B cell (primary cell): ENCODE measurements around the gene PALB2. TPM values are rescaled to one million over a fixed set of nuclear protein-coding genes. Genes with fewer than 3 reads are reported as not detected.
A peak's percentile ranks its signal among the peaks of the same experiment; 100 is the strongest.

Experiments used
- ATAC-seq: fragments of 200-7000 bp; cut with Tn5 transposase; one replicate; pipeline ENCODE4 v1.10.0; 2021; ENCODE audit warnings: low read depth, mild to moderate bottlenecking, moderate number of reproducible peaks, moderate library complexity
- CTCF ChIA-PET: fragments of 350-600 bp; sonication (Branson Sonifier 250); formaldehyde crosslinking; loops from one replicate; lab custom pipeline; 2021; ENCODE audit warnings: antibody characterized with exemption, inconsistent platforms; lab: Charles Lee
- POLR2A ChIA-PET: fragments of 350-600 bp; sonication (Branson Sonifier 250); formaldehyde crosslinking; loops from one replicate; lab custom pipeline; 2021; ENCODE audit warnings: antibody characterized with exemption; lab: Charles Lee
- DNase-seq: peaks from one replicate; pipeline ENCODE4 v3.0.0; 2013
- H2AFZ ChIP-seq: 2 replicates; pipeline ENCODE4 v1.6.1; 2012; ENCODE audit warnings: mild to moderate bottlenecking, low read depth, low read length; ENCODE audit not compliant: insufficient read depth, poor library complexity, severe bottlenecking
- H3K27ac ChIP-seq, 2 donors: 1 replicate in 1 of 2; 2 replicates in 1 of 2; pipeline ENCODE4 v1.5.1; 2012 to 2013; ENCODE audit warnings: low read length in 2 of 2, mild to moderate bottlenecking in 2 of 2, moderate library complexity in 1 of 2
- H3K27me3 ChIP-seq, 4 experiments: fragments of 200-600 bp in 1 of 4; sonication (generic) in 1 of 4; replicated peaks in 1 of 4; 1 replicate in 2 of 4; 2 replicates in 2 of 4; pipeline versions ENCODE4 v1.6.1 to v1.7.0; 2013 to 2016; ENCODE audit warnings: low read length in 3 of 4, mild to moderate bottlenecking in 2 of 4, mixed read lengths in 1 of 4, moderate library complexity in 1 of 4; ENCODE audit not compliant: insufficient read depth in 4 of 4, control insufficient read depth in 3 of 4; ENCODE audit errors: control extremely low read depth in 1 of 4
- H3K36me3 ChIP-seq, 2 experiments: replicated peaks in 1 of 2; 1 replicate in 1 of 2; 2 replicates in 1 of 2; pipeline versions ENCODE4 v1.6.1 to v1.7.1; 2013; ENCODE audit warnings: low read length in 1 of 2; ENCODE audit not compliant: insufficient read depth in 2 of 2, control insufficient read depth in 1 of 2; ENCODE audit errors: control extremely low read depth in 1 of 2, extremely low read depth in 1 of 2
- H3K4me1 ChIP-seq, 2 donors: fragments of 200-600 bp in 1 of 2; sonication (generic) in 1 of 2; 1 replicate in 1 of 2; 2 replicates in 1 of 2; pipeline versions ENCODE4 v1.5.1 to v1.6.1; 2013 to 2017; ENCODE audit warnings: low read length in 2 of 2; ENCODE audit not compliant: control insufficient read depth in 2 of 2, insufficient read depth in 2 of 2
- H3K4me2 ChIP-seq: replicated peaks from 2 replicates; pipeline ENCODE3; 2012; ENCODE audit warnings: mild to moderate bottlenecking, low read depth, low read length; ENCODE audit not compliant: poor library complexity, severe bottlenecking
- H3K4me3 ChIP-seq, 5 experiments: fragments of 200-600 bp in 1 of 5; sonication (generic) in 1 of 5; 1 replicate in 3 of 5; 2 replicates in 2 of 5; pipeline versions ENCODE4 v1.5.1 to v1.7.0; 2011 to 2016; ENCODE audit warnings: low read length in 4 of 5, mild to moderate bottlenecking in 4 of 5, low read depth in 2 of 5, control low read depth in 1 of 5, moderate library complexity in 1 of 5; ENCODE audit not compliant: insufficient read depth in 1 of 5; ENCODE audit errors: control extremely low read depth in 1 of 5, extremely low read depth in 1 of 5
- H3K79me2 ChIP-seq: fragments of 200-600 bp; sonication (generic); one replicate; pipeline ENCODE4 v1.6.0; 2016; ENCODE audit warnings: low read length; ENCODE audit not compliant: control insufficient read depth, insufficient read depth
- H3K9ac ChIP-seq: fragments of 200-600 bp; sonication (generic); 2 replicates; pipeline ENCODE4 v1.6.1; 2017; ENCODE audit warnings: mild to moderate bottlenecking, low read length, moderate library complexity
- H3K9me3 ChIP-seq, 3 donors: one replicate each; pipeline versions ENCODE4 v1.6.1 to v1.7.1; 2013; ENCODE audit warnings: low read length in 2 of 3; ENCODE audit not compliant: control insufficient read depth in 2 of 3, insufficient read depth in 1 of 3; ENCODE audit errors: control extremely low read depth in 1 of 3
- H4K20me1 ChIP-seq: 2 replicates; pipeline ENCODE4 v1.6.0; 2012; ENCODE audit warnings: mild to moderate bottlenecking, low read length; ENCODE audit not compliant: insufficient read depth, control insufficient read depth, poor library complexity, severe bottlenecking
- H3K27ac Mint-ChIP-seq: one replicate; pipeline ENCODE4 v1.8.0; 2021; ENCODE audit warnings: mixed read lengths
- H3K27me3 Mint-ChIP-seq: one replicate; pipeline ENCODE4 v1.8.0; 2021; ENCODE audit warnings: mixed read lengths
- H3K4me1 Mint-ChIP-seq: one replicate; pipeline ENCODE4 v1.8.0; 2021; ENCODE audit warnings: mixed read lengths
- H3K4me3 Mint-ChIP-seq: one replicate; pipeline ENCODE4 v1.8.0; 2021; ENCODE audit warnings: mixed read lengths
- H3K9me3 Mint-ChIP-seq: one replicate; pipeline ENCODE4 v1.8.0; 2022; ENCODE audit warnings: mixed read lengths; ENCODE audit not compliant: insufficient read depth
- EZH2 ChIP-seq: IDR thresholded peaks from 2 replicates; pipeline ENCODE4 v1.6.1; 2012; ENCODE audit warnings: borderline replicate concordance, low read depth, mild to moderate bottlenecking, moderate library complexity, low read length; ENCODE audit not compliant: insufficient read depth, poor library complexity, severe bottlenecking
- WGBS: methylation state at CpG from one replicate; pipeline ENCODE4 v1.1.5; 2013; ENCODE audit warnings: missing lambda C conversion rate; ENCODE audit not compliant: insufficient coverage; 5-methylcytosine and 5-hydroxymethylcytosine counted together
- intact Hi-C: fragments of 100-400 bp; cut with micrococcal nuclease; formaldehyde crosslinking; loops from one replicate; pipeline ENCODE4 v1.10.0; 2022
- polyA plus RNA-seq: library from polyadenylated mRNA; depleted of rRNA; stranded (reverse); fragments of >200 nt; gene quantifications from 2 replicates; pipeline ENCODE4 v1.2.3, GENCODE V29; 2012
- total RNA-seq, 2 donors: library from RNA; stranded (reverse); fragments of 120-200 nt in 1 of 2; gene quantifications; 1 replicate in 1 of 2; 2 replicates in 1 of 2; pipeline versions ENCODE4 v1.2.3 to v1.2.4, GENCODE V29; 2013 to 2022
- TF ChIP-seq, protein P1 (sequence below): fragments of 200-600 bp; IDR thresholded peaks from one replicate; pipeline ENCODE4 v1.8.0; 2022; ENCODE audit warnings: antibody characterized with exemption, mild to moderate bottlenecking

Gene PALB2
- total and polyA plus RNA-seq, 2 donors (not counting 1 experiment from before 2014, with no cell fraction given) = 3.6 to 16.3 TPM

DNA sequence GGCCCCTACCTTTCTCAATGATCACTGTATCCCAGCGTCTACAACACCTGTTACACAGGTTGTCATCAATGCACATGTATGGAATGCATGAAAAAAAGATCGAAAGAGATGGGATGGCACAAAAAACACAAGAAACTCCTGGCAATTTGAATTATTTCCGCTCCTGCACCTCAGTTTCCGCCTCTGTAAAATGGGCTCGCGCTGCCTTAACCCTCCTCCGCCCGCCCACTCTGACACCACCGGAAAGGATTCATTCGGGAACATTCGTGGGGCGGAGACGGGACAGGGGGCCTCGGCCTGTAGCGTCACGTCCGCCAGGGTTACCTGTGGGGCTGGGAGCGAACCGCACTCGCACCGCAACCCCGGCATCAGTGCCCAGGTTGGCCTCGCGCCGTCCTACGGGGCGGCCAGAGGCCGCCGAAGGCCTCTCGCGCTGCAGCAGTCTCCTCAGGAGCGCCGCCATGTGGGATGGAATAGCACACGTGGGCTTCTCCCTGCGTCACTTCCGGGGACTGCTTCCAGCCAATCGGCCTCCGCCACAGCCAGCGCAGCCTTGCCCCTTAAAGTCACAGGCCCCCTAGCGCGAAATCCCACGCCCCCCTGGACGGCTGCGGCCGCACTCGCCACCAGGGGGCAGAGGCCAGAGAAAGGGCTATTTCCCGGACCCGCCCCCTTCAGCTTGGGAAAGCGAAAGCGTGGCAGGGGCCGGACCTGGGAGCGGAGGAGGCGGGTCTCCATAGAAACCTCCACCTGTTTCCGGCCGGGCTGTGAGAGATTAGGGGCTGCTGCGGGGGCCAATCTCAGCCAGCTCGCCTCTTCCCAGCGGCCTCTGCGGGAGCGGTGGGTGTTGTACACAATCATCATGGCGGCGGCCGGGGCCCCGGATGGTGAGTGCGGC is 84.0 kb downstream of the PALB2 start, which contains the start of the genes EARS2 and UBFD1:
Gene EARS2 (minus strand): TSS at position 470 of the 898 bp plus-strand sequence. CDS start 7 bp downstream, at position 463.
Gene UBFD1 (plus strand): TSS at position 847 of the 898 bp plus-strand sequence. CDS start 16 bp downstream, at position 863.
- no peaks in the 10 kb centered on the region for H3K9me3 ChIP-seq
- Mint-ChIP-seq H3K27me3 (no peaks in the 10 kb centered on the region), H3K4me1 (peaks cover 34% of the 10 kb centered on the region), H3K4me3 (peak within 1 kb of the TSS; percentile 93), H3K27ac (peak within 1 kb of the TSS; percentile 93), H3K9me3 (no peaks in the 10 kb centered on the region)
- H3K4me2 ChIP-seq = peak within 1 kb of the TSS; percentile 89
- H3K4me1 ChIP-seq = peaks cover 11 to 20% of the 10 kb centered on the region in 2 donors
- H3K9ac ChIP-seq = peak within 1 kb of the TSS; percentile 81
- WGBS = under 1% methylated on average over 63 of the region's 65 CpGs
- H4K20me1 ChIP-seq = no peaks in the 10 kb centered on the region
- ATAC-seq = peak; percentile 87
- CTCF ChIA-PET = interaction anchor here (0.8 to 5.0 kb wide), 11 partner anchors 10 to 948 kb away, joined by 3 to 35 read pairs (median 5); partner anchors contain the start of genes DCTN5, GGA2, NDUFAB1 and PALB2
- TF ChIP-seq, protein P1, sequence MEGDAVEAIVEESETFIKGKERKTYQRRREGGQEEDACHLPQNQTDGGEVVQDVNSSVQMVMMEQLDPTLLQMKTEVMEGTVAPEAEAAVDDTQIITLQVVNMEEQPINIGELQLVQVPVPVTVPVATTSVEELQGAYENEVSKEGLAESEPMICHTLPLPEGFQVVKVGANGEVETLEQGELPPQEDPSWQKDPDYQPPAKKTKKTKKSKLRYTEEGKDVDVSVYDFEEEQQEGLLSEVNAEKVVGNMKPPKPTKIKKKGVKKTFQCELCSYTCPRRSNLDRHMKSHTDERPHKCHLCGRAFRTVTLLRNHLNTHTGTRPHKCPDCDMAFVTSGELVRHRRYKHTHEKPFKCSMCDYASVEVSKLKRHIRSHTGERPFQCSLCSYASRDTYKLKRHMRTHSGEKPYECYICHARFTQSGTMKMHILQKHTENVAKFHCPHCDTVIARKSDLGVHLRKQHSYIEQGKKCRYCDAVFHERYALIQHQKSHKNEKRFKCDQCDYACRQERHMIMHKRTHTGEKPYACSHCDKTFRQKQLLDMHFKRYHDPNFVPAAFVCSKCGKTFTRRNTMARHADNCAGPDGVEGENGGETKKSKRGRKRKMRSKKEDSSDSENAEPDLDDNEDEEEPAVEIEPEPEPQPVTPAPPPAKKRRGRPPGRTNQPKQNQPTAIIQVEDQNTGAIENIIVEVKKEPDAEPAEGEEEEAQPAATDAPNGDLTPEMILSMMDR = peak; percentile 79
- TF ChIP-seq EZH2 = no peak
- H3K79me2 ChIP-seq = peaks cover 44% of the 10 kb centered on the region
- H3K36me3 ChIP-seq = peaks cover 1 to 33% of the 10 kb centered on the region in 2 experiments
- POLR2A ChIA-PET = interaction anchor here (0.7 to 2.4 kb wide), 5 partner anchors 37 to 53 kb away, joined by 5 to 9 read pairs (median 6); partner anchors contain the start of gene GGA2
- peak within 1 kb of the TSS; percentile 60 to 90 (median 86) for H3K4me3 ChIP-seq
- intact Hi-C loops = loop anchor here (1.0 kb wide), 5 partner anchors 39 to 104 kb away; partner anchors contain the start of genes COG7, DCTN5, GGA2 and NDUFAB1
- H3K27me3 ChIP-seq = no peaks in the 10 kb centered on the region
- peak; percentile 99 for DNase-seq
- peak within 1 kb of the TSS; percentile 89 for H2AFZ ChIP-seq
- peak within 1 kb of the TSS; percentile 70 to 74 for H3K27ac ChIP-seq
